ENCODE measurements around the gene TRIM38. TPM values are rescaled to one million over a fixed set of nuclear protein-coding genes. Genes with fewer than 3 reads are reported as not detected.
A peak's percentile ranks its signal among the peaks of the same experiment; 100 is the strongest.

The TRIM38 gene, protein sequence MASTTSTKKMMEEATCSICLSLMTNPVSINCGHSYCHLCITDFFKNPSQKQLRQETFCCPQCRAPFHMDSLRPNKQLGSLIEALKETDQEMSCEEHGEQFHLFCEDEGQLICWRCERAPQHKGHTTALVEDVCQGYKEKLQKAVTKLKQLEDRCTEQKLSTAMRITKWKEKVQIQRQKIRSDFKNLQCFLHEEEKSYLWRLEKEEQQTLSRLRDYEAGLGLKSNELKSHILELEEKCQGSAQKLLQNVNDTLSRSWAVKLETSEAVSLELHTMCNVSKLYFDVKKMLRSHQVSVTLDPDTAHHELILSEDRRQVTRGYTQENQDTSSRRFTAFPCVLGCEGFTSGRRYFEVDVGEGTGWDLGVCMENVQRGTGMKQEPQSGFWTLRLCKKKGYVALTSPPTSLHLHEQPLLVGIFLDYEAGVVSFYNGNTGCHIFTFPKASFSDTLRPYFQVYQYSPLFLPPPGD
- total RNA-seq (10 to 100 TPM; 28.5 to 29.7 TPM), polyA plus RNA-seq (1 to 10 TPM; 4.3 to 7.4 (median 5.9) TPM), total RNA-seq (39.6 to 111 (median 85.4) reads per million in 6 experiments)

DNA sequence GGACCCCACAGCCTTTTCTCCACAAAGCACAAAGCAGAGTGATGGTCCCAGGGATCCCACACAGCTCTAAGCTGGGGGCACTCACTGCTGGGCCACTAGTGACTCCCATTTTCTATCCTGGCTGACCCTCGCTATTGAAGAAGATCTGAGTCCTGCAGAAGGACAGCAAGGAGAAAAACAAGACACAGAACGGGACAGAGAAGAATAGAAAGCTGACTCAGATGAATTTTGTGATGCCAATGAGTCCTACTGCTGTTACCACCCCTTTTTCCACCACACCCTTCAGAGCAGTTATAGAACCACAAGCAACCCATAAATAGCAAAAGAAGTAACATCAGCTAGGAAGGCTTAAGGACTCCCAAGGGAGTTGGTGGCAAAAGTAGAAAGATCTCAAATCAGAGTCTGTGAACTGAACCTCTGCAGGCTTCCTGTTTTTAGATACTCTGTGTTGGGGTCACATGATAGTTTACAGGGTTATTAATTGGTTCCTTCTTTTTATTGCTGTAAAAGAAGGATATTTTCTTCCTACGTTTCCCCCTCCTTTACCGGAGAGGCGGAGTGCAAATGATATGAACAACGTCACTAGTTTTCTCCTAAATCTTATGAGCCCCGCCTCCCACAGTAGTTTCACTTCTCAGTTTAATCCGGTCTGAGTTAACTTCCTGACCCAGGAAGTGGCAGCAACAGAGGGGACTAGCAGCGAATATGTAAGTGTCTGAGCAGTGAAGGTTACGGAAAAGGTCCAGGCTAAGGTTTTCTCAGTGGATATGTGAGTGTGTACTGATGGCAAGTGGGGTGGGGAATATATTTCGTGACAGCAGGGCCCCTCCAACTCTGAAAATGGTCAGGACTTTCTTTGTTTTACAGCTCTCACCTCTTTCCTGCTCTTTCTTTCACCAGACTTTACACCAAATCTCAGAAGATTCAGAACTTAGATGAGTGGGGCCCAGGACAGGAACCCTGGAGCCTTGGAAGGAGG is at the start of gene TRIM38:
TSS of gene TRIM38 (plus strand) at position 654 of the 979 bp plus-strand sequence. CDS start 3,721 bp downstream, outside the sequence.
- Mint-ChIP-seq H3K27ac (peak within 1 kb of the TSS; percentile 98 to 100 (median 99)), H3K4me3 (peak within 1 kb of the TSS; percentile 90 to 100 (median 98)), H3K9me3 (peaks cover 0 to 9% (median 2%) of the 10 kb centered on the region in 9 donors), H3K36me3 (peaks cover 8 to 33% (median 15%) of the 10 kb centered on the region in 3 donors), H3K27me3 (no peaks in the 10 kb centered on the region), H3K4me1 (peaks cover 40 to 90% (median 80%) of the 10 kb centered on the region in 4 donors)
- DNase-seq (peak; percentile 34 to 88 (median 75)), ATAC-seq (peak; percentile 89 to 90)
- POLR2A ChIA-PET: interaction anchor here (1.0 to 2.7 kb wide), 6 partner anchors 30 to 1905 kb away, joined by 4 to 21 read pairs (median 6); a partner anchor contains a TSS

DNA sequence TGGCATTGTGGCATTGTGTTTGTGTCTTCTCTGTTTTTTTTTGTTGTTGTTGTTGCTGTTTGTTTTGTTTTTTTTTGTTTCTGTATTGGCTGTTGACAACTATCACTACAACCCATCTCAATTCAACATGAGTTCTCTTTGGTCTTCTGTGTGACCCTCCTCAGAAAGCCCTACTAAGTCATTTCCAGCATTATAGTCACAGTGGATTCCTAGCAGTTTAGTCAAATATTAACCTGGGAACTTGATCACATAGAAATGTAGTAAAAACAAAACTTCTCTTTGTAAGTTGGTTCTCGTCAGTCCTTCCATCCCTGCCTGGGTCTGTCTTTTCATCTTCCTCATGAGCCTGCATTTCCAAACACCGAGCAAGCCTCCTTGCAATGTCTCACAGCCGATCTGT is 48.9 kb upstream of the TRIM38 start:
- Mint-ChIP-seq H3K4me1 (no peaks in the 10 kb centered on the region), H3K27ac (no peak overlapping the region), H3K36me3 (no peaks in the 10 kb centered on the region), H3K4me3 (no peak overlapping the region), H3K9me3 (no peaks in the 10 kb centered on the region), H3K27me3 (peaks cover 0 to 4% (median 2%) of the 10 kb centered on the region in 5 donors)
- POLR2A ChIA-PET: no interaction called here
- DNase-seq (no peak), ATAC-seq (no peak)

DNA sequence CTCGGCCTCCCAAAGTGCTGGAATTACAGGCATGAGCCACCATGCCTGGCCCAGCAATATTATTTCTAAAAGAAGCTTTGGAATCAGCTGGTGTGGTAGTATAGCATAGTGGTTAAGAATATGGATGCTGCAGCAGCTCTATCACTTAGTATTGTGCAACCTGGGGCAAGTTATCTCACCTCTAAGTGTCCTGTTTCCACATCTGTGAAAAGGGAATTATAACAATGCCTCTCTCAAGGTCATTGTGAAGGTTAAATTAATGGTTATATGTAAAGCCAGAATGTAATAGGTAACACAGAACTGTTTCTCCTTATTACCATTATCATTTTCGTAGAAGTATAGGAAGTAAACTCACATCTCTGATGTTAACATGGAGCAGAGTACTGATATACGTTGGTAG is 46.3 kb upstream of the TRIM38 start:
- POLR2A ChIA-PET: no interaction called here
- H3K4me1 Mint-ChIP-seq: no peaks in the 10 kb centered on the region
- peaks cover 0 to 4% (median 2%) of the 10 kb centered on the region in 5 donors for H3K27me3 Mint-ChIP-seq
- no peaks in the 10 kb centered on the region for H3K36me3 Mint-ChIP-seq
- no peak overlapping the region for H3K27ac Mint-ChIP-seq
- no peak for ATAC-seq
- no peak overlapping the region for H3K4me3 Mint-ChIP-seq
- DNase-seq: no peak
- H3K9me3 Mint-ChIP-seq: no peaks in the 10 kb centered on the region

DNA sequence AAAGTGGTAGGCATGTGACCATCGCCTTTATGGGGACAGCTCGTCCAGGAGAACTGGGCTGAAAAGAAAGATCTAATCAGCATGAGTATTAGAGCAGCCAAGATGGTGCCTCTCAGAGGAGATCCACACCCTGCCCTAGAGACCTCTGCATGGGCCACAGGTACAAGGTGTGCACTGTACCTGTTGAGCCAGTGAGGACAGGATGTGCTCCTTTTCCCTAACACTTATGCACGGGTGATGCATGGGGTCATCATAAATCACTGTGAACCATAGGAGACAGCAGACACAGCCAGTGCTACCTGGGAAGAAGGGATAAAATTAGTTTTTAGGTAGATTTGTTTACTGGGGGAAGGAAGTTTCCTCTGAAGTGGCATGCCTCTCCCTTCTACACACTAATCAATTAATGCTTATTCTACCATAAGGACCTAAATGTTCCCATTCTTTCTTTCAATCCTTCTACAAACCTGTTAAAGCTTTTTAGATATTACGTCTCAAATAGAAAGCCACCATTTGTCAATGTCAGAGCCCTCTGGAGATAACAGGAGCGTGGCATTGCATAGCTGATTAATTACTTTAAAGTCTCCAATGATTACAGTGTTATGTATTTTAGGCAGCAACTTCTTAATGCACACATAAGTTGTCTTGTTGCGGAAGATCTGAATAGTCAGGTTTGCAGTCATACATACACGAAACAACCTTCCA is 45.7 kb upstream of the TRIM38 start:
- POLR2A ChIA-PET: no interaction called here
- Mint-ChIP-seq H3K27me3 (peaks cover 0 to 4% (median 2%) of the 10 kb centered on the region in 5 donors), H3K36me3 (no peaks in the 10 kb centered on the region), H3K27ac (no peak overlapping the region), H3K4me1 (no peaks in the 10 kb centered on the region), H3K4me3 (no peak overlapping the region), H3K9me3 (no peaks in the 10 kb centered on the region)
- no peak for ATAC-seq
- no peak for DNase-seq

DNA sequence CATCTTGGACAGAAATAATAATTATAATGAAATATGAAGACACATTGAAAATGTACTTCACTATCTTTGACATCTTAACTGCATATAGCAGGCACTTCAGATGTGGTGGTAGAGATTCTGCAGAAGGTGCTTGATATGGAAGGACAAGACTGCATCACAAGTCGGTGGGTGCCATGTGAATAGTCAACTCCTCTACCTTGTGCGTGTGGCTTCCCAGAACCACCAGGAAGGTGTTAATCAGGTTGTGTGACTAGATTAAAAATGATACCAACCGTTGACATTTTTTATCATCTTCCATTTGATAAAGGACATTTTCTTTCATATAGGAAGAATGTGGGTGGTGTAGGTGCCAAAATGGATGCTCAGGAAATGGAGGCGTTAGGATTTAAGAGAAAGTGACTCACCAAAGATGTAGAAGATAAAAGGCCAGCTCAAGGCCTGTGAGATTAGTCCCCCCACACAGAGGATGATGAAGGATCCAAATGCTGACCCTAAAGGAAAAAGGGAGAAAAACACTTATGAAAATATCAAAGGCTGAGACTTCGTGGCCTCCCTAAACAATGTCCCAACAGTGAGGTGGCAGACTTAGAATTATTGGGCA is 44.4 kb upstream of the TRIM38 start:
- POLR2A ChIA-PET: no interaction called here
- no peak for ATAC-seq
- Mint-ChIP-seq H3K4me3 (no peak overlapping the region), H3K27me3 (peaks cover 0 to 4% (median 2%) of the 10 kb centered on the region in 5 donors), H3K27ac (no peak overlapping the region), H3K36me3 (no peaks in the 10 kb centered on the region), H3K9me3 (no peaks in the 10 kb centered on the region), H3K4me1 (no peaks in the 10 kb centered on the region)
- no peak for DNase-seq

DNA sequence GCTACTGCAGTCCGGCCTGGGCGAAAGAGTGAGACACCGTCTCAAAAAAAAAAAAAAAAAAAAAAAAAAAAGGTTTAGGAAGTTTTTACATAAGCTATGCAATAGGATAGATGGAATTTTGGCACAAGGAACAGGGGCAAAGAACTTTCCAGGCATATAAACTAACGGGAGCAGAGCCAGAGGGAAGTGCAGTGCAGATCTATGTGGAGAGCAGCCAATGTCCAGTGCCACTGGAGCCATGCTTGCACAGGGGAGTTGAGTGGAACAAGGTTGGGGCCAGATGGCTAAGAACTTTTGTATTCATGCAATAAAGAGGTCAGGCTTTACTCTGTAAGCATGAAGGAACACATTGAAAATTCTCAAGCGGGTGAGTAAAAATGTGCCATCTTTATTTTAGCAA is 42.9 kb upstream of the TRIM38 start:
- Mint-ChIP-seq H3K9me3 (no peaks in the 10 kb centered on the region), H3K4me1 (no peaks in the 10 kb centered on the region), H3K36me3 (no peaks in the 10 kb centered on the region), H3K27me3 (peaks cover 0 to 4% (median 0%) of the 10 kb centered on the region in 5 donors), H3K4me3 (no peak overlapping the region), H3K27ac (no peak overlapping the region)
- ATAC-seq (no peak), DNase-seq (no peak)
- POLR2A ChIA-PET: no interaction called here

DNA sequence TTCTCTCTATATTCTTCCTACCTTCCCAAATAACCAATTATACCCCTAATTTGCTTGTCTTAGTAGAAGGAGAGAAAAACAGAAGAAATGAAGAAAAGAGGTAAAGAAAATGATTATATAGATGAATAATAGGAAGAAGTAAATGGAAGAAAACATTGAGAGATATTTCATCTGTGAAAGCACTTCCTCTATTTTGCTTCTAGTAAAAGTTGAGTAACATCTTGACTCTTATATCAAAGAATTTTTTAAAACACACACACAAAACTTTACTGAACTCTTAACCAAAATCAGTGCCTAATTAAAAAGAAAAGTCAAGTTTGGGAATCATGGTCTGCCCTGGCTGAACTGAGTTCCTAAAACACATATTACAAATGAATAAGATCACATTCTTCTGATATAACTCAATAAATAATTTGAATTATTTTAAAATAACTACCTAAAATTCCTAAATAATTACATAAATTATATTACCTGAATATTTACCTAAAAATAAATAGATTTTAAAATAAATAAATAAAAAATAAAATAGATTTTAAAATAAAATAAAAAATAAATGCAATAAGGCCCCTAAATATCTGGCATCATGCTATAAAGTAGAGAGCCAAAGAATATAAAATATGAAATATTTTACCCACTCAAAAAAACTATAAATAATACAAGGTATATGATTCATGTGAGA is 40.9 kb upstream of the TRIM38 start:
- Mint-ChIP-seq H3K27ac (no peak overlapping the region), H3K36me3 (no peaks in the 10 kb centered on the region), H3K4me1 (no peaks in the 10 kb centered on the region), H3K27me3 (peaks cover 0 to 2% (median 0%) of the 10 kb centered on the region in 5 donors), H3K9me3 (no peaks in the 10 kb centered on the region), H3K4me3 (no peak overlapping the region)
- POLR2A ChIA-PET: no interaction called here
- ATAC-seq (no peak), DNase-seq (no peak)

DNA sequence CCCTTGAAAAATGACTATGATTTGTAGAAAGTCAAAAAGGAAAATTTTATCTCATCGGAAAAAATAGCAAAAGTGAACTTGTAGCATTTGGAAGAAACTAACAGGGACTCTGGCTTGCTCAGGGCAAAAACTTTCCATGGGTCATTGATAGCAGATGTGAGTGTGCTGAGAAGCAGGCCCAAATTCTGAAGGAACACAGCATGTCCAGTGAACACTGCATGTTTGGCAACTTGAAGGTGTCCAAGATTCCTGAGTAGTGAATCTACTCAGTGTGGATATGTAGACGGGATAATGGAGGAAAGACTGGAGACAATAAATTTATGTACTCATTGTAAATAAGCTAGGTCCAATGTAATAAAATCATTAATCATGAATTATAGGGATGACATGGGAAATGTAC is 40.3 kb upstream of the TRIM38 start:
- DNase-seq (no peak), ATAC-seq (no peak)
- H3K27ac Mint-ChIP-seq: no peak overlapping the region
- no peaks in the 10 kb centered on the region for H3K36me3 Mint-ChIP-seq
- no peaks in the 10 kb centered on the region for H3K4me1 Mint-ChIP-seq
- peaks cover 0 to 2% (median 0%) of the 10 kb centered on the region in 5 donors for H3K27me3 Mint-ChIP-seq
- H3K9me3 Mint-ChIP-seq: no peaks in the 10 kb centered on the region
- H3K4me3 Mint-ChIP-seq: no peak overlapping the region
- POLR2A ChIA-PET: no interaction called here

DNA sequence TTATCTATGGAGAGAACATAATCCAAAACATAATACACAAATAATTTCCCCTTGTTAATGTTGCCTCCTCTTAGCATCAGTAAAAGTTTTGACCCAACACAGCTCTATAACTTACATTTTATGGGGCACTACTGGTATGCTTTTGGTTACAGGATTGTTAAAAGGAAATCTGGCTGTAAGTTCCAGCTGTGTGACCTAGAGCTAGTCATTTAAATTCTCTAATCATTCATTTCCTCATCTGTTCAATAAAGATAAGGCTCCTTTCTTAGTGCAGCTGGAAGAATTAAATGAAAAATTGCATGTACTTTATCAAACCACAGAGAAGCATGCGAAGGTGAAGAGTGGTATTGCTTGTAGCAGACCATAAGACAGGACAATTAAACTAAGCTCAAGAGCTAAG is 36.7 kb upstream of the TRIM38 start:
- H3K4me3 Mint-ChIP-seq: no peak overlapping the region
- no peak overlapping the region for H3K27ac Mint-ChIP-seq
- ATAC-seq (no peak), DNase-seq (no peak)
- H3K36me3 Mint-ChIP-seq: no peaks in the 10 kb centered on the region
- H3K4me1 Mint-ChIP-seq: no peaks in the 10 kb centered on the region
- no peaks in the 10 kb centered on the region for H3K9me3 Mint-ChIP-seq
- H3K27me3 Mint-ChIP-seq: no peaks in the 10 kb centered on the region
- POLR2A ChIA-PET: no interaction called here

DNA sequence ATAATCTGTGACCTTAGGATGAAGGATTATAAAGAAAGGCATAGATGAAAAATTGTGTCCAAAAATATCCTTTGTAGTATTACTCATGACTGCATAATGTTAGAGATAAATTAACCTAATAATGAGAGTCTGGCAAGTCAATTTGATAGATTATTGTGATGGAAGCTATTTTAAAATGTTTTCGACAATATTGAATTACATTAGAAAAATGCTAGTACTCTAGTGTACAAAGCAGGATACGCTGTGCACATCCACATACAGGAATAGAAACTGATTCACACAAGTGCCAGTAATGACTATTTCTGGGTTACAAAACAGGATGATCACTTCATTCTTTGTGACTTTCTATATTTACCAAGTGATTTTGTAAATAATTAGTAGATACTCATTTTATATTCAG is 35.4 kb upstream of the TRIM38 start:
- no peak for ATAC-seq
- H3K27me3 Mint-ChIP-seq: peaks cover 0 to 4% (median 0%) of the 10 kb centered on the region in 5 donors
- no peaks in the 10 kb centered on the region for H3K36me3 Mint-ChIP-seq
- H3K4me1 Mint-ChIP-seq: no peaks in the 10 kb centered on the region
- H3K9me3 Mint-ChIP-seq: no peaks in the 10 kb centered on the region
- H3K27ac Mint-ChIP-seq: no peak overlapping the region
- POLR2A ChIA-PET: no interaction called here
- H3K4me3 Mint-ChIP-seq: no peak overlapping the region
- DNase-seq: no peak

DNA sequence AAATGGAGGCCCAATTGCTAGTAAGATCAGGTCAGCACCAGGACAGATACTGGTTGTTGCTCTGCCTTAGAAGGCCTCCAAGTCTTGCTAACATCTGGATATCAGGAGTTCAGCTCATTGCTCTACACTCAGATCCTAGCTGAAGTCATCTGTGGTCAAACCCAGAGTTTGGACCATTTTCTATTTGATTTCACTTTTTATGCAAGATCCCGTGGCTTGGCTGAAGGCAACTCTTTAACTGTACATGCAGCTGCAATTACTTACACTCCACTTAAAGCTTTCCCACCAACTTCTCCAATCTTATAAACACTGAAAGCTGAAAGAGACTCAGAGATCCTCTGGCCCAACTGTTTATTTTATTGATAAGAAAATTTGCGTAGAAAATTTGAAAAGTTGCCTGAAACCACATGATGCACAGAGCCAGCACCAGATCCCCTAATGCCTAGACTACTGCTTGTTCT is 34.8 kb upstream of the TRIM38 start:
- H3K36me3 Mint-ChIP-seq: no peaks in the 10 kb centered on the region
- peaks cover 0 to 4% (median 0%) of the 10 kb centered on the region in 5 donors for H3K27me3 Mint-ChIP-seq
- H3K4me1 Mint-ChIP-seq: no peaks in the 10 kb centered on the region
- DNase-seq (no peak), ATAC-seq (no peak)
- H3K9me3 Mint-ChIP-seq: no peaks in the 10 kb centered on the region
- no peak overlapping the region for H3K27ac Mint-ChIP-seq
- H3K4me3 Mint-ChIP-seq: no peak overlapping the region
- POLR2A ChIA-PET: no interaction called here

Measured in naive thymus-derived CD8-positive, alpha-beta T cell (primary cell).